Neuronal stem cell (in vitro differentiated cells): ENCODE results near the gene NLRC3.

ENCODE experiments used
- DNase-seq: peaks from one replicate; pipeline ENCODE4 v3.0.0-alpha.2; 2013; ENCODE audit warnings: low spot score
- H2AFZ ChIP-seq: one replicate; pipeline ENCODE4 v1.6.1; 2013; ENCODE audit warnings: mild to moderate bottlenecking, low read length, inconsistent platforms
- H2AK5ac ChIP-seq: 2 replicates; pipeline ENCODE4 v1.6.1; 2013; ENCODE audit warnings: low read depth, mild to moderate bottlenecking, inconsistent platforms, low read length, moderate library complexity, mixed read lengths
- H2BK120ac ChIP-seq: 2 replicates; pipeline ENCODE4 v1.6.1; 2013; ENCODE audit warnings: low read depth, mild to moderate bottlenecking, inconsistent platforms, low read length, moderate library complexity, mixed read lengths
- H2BK12ac ChIP-seq: one replicate; pipeline ENCODE4 v1.6.1; 2013; ENCODE audit warnings: low read length, inconsistent platforms
- H2BK15ac ChIP-seq: 2 replicates; pipeline ENCODE4 v1.6.1; 2013; ENCODE audit warnings: mild to moderate bottlenecking, low read length, inconsistent platforms, mixed read lengths
- H2BK5ac ChIP-seq: one replicate; pipeline ENCODE4 v1.6.1; 2013; ENCODE audit warnings: inconsistent platforms, mild to moderate bottlenecking, low read length, moderate library complexity
- H3K14ac ChIP-seq: one replicate; pipeline ENCODE4 v1.6.1; 2013; ENCODE audit warnings: low read length, inconsistent platforms
- H3K18ac ChIP-seq: 2 replicates; pipeline ENCODE4 v1.6.1; 2013; ENCODE audit warnings: low read length, inconsistent platforms
- H3K23ac ChIP-seq: 2 replicates; pipeline ENCODE4 v1.6.1; 2013; ENCODE audit warnings: low read depth, mild to moderate bottlenecking, mixed read lengths, low read length, inconsistent platforms; ENCODE audit not compliant: poor library complexity
- H3K27ac ChIP-seq: replicated peaks from 3 replicates; pipeline ENCODE4 v1.5.1; 2013; ENCODE audit warnings: low read length, inconsistent platforms
- H3K27me3 ChIP-seq, 3 experiments: 2 replicates each; pipeline ENCODE4 v1.6.1; 2013; ENCODE audit warnings: low read length in 3 of 3, mild to moderate bottlenecking in 2 of 3, inconsistent platforms in 1 of 3, low read depth in 1 of 3, mixed read lengths in 1 of 3, moderate library complexity in 1 of 3; ENCODE audit not compliant: control insufficient read depth in 3 of 3, insufficient read depth in 3 of 3
- H3K36me3 ChIP-seq, 2 donors: replicated peaks in 1 of 2; 2 replicates each; pipeline ENCODE4 v1.6.1; 2013; ENCODE audit warnings: low read length in 2 of 2; ENCODE audit not compliant: control insufficient read depth in 2 of 2, insufficient read depth in 2 of 2
- H3K4ac ChIP-seq: 2 replicates; pipeline ENCODE4 v1.6.1; 2013; ENCODE audit warnings: inconsistent platforms, mild to moderate bottlenecking, low read length, moderate library complexity
- H3K4me1 ChIP-seq, 2 donors: 1 replicate in 1 of 2; 2 replicates in 1 of 2; pipeline ENCODE4 v1.6.1; 2013; ENCODE audit warnings: low read length in 2 of 2, low read depth in 1 of 2; ENCODE audit not compliant: control insufficient read depth in 2 of 2, insufficient read depth in 1 of 2
- H3K4me2 ChIP-seq: one replicate; pipeline ENCODE4 v1.6.1; 2013; ENCODE audit warnings: mild to moderate bottlenecking, low read length, inconsistent platforms; ENCODE audit not compliant: insufficient read depth, poor library complexity, severe bottlenecking
- H3K4me3 ChIP-seq, 2 donors: 2 replicates each; pipeline ENCODE4 v1.5.1; 2013; ENCODE audit warnings: low read length in 2 of 2, mild to moderate bottlenecking in 2 of 2, inconsistent platforms in 1 of 2, moderate library complexity in 1 of 2
- H3K79me1 ChIP-seq: one replicate; pipeline ENCODE4 v1.6.1; 2013; ENCODE audit warnings: low read depth, mild to moderate bottlenecking, inconsistent platforms, low read length, moderate library complexity
- H3K9ac ChIP-seq: one replicate; pipeline ENCODE4 v1.6.1; 2013; ENCODE audit warnings: mild to moderate bottlenecking, low read depth, low read length, inconsistent platforms; ENCODE audit not compliant: poor library complexity
- H3K9me3 ChIP-seq, 2 donors: replicated peaks in 1 of 2; 2 replicates each; pipeline versions ENCODE3 to v1.6.1; 2013; ENCODE audit warnings: low read length in 2 of 2, mild to moderate bottlenecking in 2 of 2, inconsistent platforms in 1 of 2, low read depth in 1 of 2, mixed read lengths in 1 of 2, moderate library complexity in 1 of 2; ENCODE audit not compliant: control insufficient read depth in 2 of 2, insufficient read depth in 1 of 2
- H4K8ac ChIP-seq: one replicate; pipeline ENCODE4 v1.6.1; 2013; ENCODE audit warnings: low read depth, mild to moderate bottlenecking, inconsistent platforms, low read length, moderate library complexity
- H4K91ac ChIP-seq: one replicate; pipeline ENCODE4 v1.6.1; 2013; ENCODE audit warnings: low read length, low read depth, mild to moderate bottlenecking, inconsistent platforms; ENCODE audit not compliant: poor library complexity
- WGBS, 2 donors: extraction: QIAGEN DNeasy Blood & Tissue Kit; methylation state at CpG; one replicate each; pipeline ENCODE4 v1.1.7; 2013; ENCODE audit warnings: missing lambda C conversion rate in 2 of 2, mixed read lengths in 1 of 2; ENCODE audit not compliant: insufficient read length in 2 of 2, insufficient replicate concordance in 1 of 2; ENCODE audit errors: extremely low coverage in 2 of 2; 5-methylcytosine and 5-hydroxymethylcytosine counted together

The NLRC3 gene

GRCh38 chr16:3536851-3537250 lies 40.4 kb downstream of the NLRC3 start:
- no peak for DNase-seq
- Histone ChIP-seq H3K4me2 (no peak overlapping the region), H2BK12ac (no peak overlapping the region), H3K4me1 (peaks cover 4 to 7% of the 10 kb centered on the region in 2 donors), H3K18ac (no peak overlapping the region), H2BK120ac (no peak overlapping the region), H2BK15ac (no peak overlapping the region), H3K9me3 (no peaks in the 10 kb centered on the region), H3K14ac (no peak overlapping the region), H3K79me1 (no peaks in the 10 kb centered on the region), H3K27me3 (no peaks in the 10 kb centered on the region), H3K23ac (no peak overlapping the region), H3K4me3 (no peak overlapping the region), H2BK5ac (no peak overlapping the region), H3K4ac (no peak overlapping the region), H3K36me3 (peaks cover 24 to 83% of the 10 kb centered on the region in 2 donors), H2AK5ac (no peak overlapping the region), H4K8ac (no peak overlapping the region), H4K91ac (no peak overlapping the region), H2AFZ (no peak overlapping the region), H3K27ac (no peak overlapping the region), H3K9ac (no peak overlapping the region)
- WGBS, 2 donors = no CpG with 5 or more reads among the region's 4 CpGs

GRCh38 chr16:3536271-3536731 lies 40.9 kb downstream of the NLRC3 start:
- Histone ChIP-seq H3K9ac (no peak overlapping the region), H2BK120ac (no peak overlapping the region), H2BK15ac (no peak overlapping the region), H3K23ac (no peak overlapping the region), H3K9me3 (no peaks in the 10 kb centered on the region), H3K18ac (no peak overlapping the region), H3K79me1 (no peaks in the 10 kb centered on the region), H3K14ac (no peak overlapping the region), H4K8ac (no peak overlapping the region), H3K4ac (no peak overlapping the region), H4K91ac (no peak overlapping the region), H2AK5ac (no peak overlapping the region), H2AFZ (no peak overlapping the region), H2BK12ac (no peak overlapping the region), H3K36me3 (peaks cover 24 to 85% of the 10 kb centered on the region in 2 donors), H3K27me3 (no peaks in the 10 kb centered on the region), H3K4me2 (no peak overlapping the region), H3K27ac (no peak overlapping the region), H3K4me3 (no peak overlapping the region), H2BK5ac (no peak overlapping the region), H3K4me1 (peaks cover 0 to 3% of the 10 kb centered on the region in 2 donors)
- no CpG with 5 or more reads among the region's 3 CpGs for WGBS, 2 donors
- no peak for DNase-seq

- Histone ChIP-seq H2BK120ac (no peak overlapping the region), H3K23ac (peak overlapping the region; percentile 53), H2AK5ac (no peak overlapping the region), H3K18ac (no peak overlapping the region), H3K27ac (no peak overlapping the region), H4K8ac (peak overlapping the region; percentile 59), H3K9ac (peak overlapping the region; percentile 15), H3K79me1 (no peaks in the 10 kb centered on the region), H2BK5ac (peak overlapping the region; percentile 26), H2AFZ (no peak overlapping the region), H3K9me3 (peaks cover 2 to 3% of the 10 kb centered on the region in 2 donors), H4K91ac (no peak overlapping the region), H2BK15ac (no peak overlapping the region), H3K4me2 (no peak overlapping the region), H3K14ac (peak overlapping the region; percentile 7), H3K36me3 (peaks cover 32 to 87% of the 10 kb centered on the region in 2 donors), H3K4me3 (peak overlapping the region in 1 of 2 donors; percentile 20), H2BK12ac (no peak overlapping the region), H3K27me3 (no peaks in the 10 kb centered on the region), H3K4ac (no peak overlapping the region), H3K4me1 (peaks cover 0 to 2% of the 10 kb centered on the region in 2 donors)
- no CpG with 5 or more reads among the region's 10 CpGs for WGBS, 2 donors
- no peak for DNase-seq
Observed at GRCh38 chr16:3534126-3534525, 43.1 kb downstream of the NLRC3 start.

GRCh38 chr16:3532741-3533140 lies 44.5 kb downstream of the NLRC3 start:
- H3K4me1 ChIP-seq = peaks cover 0 to 2% of the 10 kb centered on the region in 2 donors
- H3K4me3 ChIP-seq = no peak overlapping the region
- H3K9ac ChIP-seq = no peak overlapping the region
- no peak for DNase-seq
- H3K27ac ChIP-seq = no peak overlapping the region
- H3K18ac ChIP-seq = no peak overlapping the region
- H4K8ac ChIP-seq = no peak overlapping the region
- no peaks in the 10 kb centered on the region for H3K79me1 ChIP-seq
- no peak overlapping the region for H2BK12ac ChIP-seq
- H3K14ac ChIP-seq = no peak overlapping the region
- H2BK120ac ChIP-seq = no peak overlapping the region
- H3K23ac ChIP-seq = no peak overlapping the region
- H3K4me2 ChIP-seq = no peak overlapping the region
- H3K36me3 ChIP-seq = peaks cover 33 to 90% of the 10 kb centered on the region in 2 donors
- WGBS, 2 donors = no CpG with 5 or more reads among the region's 12 CpGs
- H3K27me3 ChIP-seq = no peaks in the 10 kb centered on the region
- no peak overlapping the region for H2BK5ac ChIP-seq
- no peak overlapping the region for H4K91ac ChIP-seq
- no peak overlapping the region for H2AFZ ChIP-seq
- no peak overlapping the region for H2BK15ac ChIP-seq
- H3K9me3 ChIP-seq = peaks cover 2 to 17% of the 10 kb centered on the region in 2 donors
- no peak overlapping the region for H2AK5ac ChIP-seq
- no peak overlapping the region for H3K4ac ChIP-seq
